Stimulated activated CD8-positive, alpha-beta memory T cell treated with anti-CD3 and anti-CD28 coated beads, Interleukin-15, amount 100 ng/mL, for 48 hours (primary cell): ENCODE measurements around the gene LRBA.

ENCODE experiments used
- DNase-seq, 2 donors: peaks; one replicate each; pipeline ENCODE4 v3.0.0-alpha.2; 2020; ENCODE audit warnings: low read depth in 2 of 2

The LRBA gene

DNA sequence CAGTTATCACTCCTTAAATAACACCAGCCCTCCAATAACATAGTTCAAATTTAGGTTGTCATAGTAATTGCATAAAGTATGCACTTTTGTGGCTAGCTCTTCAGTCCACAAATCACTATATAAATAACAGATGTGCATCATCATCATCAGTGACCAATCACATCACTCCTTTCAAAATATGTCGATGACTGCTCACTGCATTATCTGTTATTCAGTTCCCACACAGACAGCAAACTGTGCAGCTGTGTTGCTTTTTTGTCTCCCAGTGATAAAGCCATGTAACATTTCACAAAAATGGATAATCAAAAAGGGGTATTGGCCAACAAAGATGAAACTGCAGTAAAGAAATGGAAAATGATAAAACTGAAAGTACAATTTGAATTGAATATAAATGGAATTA, 731.4 kb downstream of the LRBA start:
- DNase-seq, result no peak

DNA sequence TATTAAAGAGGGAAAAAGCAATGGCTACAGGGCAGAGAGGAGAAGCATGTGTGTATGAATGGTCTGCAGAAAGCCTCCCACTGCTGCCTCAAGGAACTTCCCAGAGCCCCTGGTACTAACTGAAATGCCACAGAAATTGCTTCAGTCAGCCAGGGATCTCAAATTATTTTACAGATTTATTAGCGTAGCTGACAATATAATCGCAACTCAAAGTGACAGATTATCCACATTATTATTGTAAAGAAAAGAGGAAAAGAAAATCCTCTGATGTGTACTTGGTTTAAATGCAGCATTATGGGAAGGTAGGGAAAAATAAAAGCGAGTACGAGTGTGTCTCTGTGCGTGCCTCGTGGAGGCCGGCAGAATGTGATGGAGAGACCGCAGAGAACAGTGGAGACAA, 734.1 kb downstream of the LRBA start:
- DNase-seq, result no peak

DNA sequence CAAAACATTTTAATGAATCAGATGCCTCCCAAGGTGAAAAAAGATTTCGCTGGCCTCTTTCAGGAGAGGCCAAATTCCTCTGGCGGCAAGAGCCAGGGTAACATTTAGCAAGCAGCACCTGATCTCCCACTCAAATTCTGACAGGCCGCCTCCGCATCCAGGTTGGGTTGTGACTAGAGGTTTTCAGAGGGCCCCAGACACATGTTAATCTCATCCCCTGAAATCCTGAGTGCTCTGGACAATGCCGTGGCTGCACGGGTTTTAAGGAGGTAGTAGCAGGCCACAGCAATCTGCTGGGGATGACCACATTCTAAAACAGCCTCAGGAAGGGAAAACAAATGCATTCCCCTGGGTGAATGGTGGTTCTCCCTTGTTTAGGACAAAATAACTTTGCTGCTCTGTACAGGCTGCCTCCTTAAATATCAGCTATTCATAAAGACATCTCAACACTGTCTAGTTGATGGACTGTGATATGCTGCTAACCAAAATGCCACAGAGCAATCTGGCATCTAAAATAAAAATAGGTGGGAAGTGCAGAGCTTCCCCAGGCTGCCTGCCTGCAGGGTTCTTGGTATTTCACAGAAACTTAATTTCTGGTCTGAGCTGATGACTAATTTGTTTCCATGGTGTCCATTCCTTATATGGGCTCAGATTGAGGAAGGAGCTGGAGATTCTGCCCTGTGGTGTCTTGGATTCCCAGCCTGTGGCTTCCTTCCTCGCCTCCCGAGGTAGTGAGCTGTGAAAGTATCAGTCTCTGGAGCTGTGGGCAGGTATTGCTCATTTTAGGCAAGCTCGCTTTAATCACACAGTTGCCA, 734.8 kb downstream of the LRBA start:
- DNase-seq, result no peak

DNA sequence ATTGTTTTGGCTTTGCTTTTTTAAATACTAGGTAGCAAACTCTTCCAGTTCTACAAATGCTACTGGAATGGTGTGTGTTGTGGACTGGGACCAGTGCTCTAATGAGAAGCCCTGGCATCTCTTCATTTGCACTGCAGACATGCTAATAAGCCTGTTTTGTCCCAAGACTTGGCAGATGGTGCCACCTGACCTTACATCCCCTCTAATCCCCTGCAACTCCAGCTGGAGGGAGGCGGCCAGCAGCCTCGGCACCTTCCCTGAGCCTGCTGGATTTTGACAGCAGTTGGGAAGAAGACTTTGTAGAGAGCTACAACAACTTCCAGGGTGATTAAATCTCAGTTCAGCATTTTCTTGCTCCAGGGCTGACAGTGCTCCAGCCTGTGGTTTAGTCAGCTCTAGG, 736.9 kb downstream of the LRBA start:
- DNase-seq, result no peak

DNA sequence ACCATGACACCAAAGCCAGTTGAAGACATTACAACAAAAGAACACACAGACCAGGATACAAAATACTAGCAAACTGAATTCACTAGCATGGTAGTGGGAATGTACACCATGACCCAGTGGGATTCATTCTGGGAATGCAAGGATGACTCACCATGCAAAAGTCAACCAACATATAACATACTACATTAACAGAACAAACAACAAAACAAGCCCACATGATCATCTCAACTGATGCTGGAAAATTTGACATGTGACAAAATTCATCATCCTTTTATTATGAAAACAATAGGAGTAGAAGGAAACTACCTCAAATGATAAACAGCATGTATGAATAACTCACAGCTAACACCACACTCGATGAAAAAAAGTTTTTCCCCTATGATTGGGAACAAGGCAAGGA, 746.6 kb downstream of the LRBA start:
- no peak for DNase-seq

DNA sequence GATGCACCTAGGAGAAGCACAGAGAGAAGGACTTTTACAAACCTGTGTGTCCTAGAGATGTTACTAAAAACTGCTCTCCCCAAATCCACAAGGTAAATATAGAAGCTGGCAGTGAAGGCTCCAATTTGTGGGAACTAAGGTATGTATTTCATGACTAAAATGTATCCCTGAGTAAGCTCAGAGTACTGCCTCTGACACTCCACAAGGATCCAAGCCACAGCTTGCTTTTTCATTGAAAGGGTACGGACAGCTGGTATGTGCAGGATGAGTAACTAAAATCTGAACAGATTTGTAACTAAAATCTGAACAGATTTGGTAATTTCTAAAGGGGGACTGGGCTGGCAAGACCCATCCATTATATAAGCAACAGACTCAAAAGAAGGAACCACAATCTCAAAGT, 749.3 kb downstream of the LRBA start:
- DNase-seq, result no peak

DNA sequence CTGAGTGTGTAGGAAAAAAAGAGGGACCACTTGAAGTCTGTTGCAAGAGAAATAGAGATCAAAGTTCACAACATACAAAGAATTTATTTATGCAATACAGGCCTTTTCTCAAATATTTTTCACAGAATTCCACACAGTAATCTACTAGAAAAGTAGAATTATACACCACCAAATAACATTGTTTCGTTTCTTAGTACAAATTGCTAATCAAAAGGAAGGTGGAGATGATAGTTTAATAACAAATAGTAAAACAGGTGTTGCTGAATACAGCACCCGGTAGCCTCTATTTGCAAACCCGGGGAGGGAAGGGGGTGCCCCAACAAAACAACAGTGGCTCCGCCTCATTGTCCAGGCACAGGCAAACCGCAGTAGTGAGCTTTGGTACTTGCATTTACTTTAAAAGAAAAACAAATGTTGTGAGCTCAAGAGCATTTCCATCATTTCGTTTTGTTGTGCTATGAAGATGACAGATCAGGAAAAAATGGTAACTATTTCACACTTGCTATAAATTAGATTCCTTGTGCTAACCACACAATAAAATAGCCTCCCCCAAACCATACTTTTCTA, 750.4 kb downstream of the LRBA start:
- no peak for DNase-seq

DNA sequence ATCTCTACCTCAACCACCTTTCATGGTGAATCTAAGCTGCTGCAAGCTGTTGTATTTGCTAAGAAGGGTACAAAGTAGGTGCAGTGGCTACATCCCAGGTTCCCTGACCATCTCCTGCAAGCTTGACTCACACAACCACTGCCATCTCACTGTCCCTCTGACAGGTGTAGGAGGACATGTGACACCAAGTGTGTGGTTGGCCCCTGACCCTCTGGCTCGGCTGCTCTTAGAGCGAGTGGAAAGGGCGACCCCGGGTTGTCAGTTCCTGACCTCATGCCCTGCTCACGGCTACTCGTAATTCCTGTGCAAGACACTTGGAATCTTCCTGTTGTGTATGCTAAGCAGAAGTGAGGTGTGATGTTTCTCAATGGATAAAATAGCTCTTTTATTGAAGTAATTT, 752.5 kb downstream of the LRBA start:
- no peak for DNase-seq

DNA sequence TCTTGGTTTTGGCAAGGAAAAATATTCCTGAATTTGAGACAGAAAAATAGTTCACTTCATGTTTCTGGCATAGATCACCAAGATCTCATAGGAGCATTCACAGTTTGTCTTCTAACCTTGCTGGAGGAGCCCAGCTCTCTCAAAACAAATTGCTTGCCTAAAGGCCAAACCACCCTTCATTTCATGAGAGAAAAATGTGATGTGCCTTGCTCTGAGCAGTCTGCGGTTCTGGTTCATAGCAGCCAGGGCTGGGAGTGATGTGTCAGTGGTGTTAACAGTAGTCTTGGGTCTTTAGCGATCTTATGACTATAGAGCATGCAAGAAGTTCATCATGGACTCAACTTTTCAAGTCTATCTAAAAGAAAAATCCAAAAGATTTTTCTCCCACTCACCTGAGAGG, 753.5 kb downstream of the LRBA start:
- no peak for DNase-seq

DNA sequence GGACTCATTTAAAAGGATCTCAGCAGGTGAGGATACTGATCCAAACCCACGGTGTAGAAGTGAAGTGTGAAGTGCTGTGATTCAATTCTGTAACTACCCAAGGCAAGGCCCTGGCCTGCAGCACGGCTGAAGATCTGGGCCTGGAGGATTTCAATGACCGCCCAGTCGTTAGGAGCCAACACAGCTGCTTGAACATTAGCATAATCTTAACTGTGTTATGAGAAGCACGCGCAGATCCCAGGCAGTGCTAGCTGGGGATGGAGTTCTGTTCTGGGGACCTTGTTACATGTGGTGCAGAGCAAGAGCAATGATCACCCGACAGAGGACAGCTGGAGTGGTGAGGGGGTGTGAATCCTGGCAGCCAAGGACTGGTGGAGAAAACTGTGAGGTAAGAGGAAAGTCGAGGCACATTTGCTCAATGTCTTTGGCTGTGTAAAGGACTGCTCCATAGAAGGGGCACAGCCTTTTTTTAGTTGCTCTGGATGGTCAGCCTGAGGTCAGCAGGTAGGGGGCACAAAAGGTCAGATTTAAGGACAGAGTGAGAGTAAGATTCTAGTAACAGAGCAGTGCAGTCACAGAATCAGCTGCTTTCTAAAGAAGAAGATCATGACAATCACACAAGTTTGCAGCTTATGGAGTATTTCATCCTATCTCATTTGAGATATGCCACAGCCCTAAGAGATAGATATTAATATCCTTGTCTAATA, 755.1 kb downstream of the LRBA start:
- no peak for DNase-seq

DNA sequence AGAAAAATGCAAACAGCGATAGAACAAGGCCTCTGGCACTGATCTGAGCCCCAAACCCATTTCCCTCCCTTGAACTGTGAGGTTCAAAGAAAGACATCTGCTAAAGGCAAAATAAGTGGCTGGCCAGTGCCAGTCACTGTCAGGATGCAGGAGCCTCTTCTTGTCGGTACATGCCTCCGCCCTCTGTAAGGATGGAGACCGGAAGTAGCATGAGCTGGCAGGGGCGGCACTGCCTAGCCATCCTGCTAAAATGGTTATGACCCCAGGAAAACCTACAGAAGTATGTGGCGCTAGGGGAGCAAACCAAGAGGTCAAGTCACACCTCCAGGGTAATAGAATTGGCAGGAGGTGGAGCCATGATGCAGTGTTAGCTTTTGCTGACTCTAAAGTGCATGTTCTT, 756.5 kb downstream of the LRBA start:
- no peak for DNase-seq

DNA sequence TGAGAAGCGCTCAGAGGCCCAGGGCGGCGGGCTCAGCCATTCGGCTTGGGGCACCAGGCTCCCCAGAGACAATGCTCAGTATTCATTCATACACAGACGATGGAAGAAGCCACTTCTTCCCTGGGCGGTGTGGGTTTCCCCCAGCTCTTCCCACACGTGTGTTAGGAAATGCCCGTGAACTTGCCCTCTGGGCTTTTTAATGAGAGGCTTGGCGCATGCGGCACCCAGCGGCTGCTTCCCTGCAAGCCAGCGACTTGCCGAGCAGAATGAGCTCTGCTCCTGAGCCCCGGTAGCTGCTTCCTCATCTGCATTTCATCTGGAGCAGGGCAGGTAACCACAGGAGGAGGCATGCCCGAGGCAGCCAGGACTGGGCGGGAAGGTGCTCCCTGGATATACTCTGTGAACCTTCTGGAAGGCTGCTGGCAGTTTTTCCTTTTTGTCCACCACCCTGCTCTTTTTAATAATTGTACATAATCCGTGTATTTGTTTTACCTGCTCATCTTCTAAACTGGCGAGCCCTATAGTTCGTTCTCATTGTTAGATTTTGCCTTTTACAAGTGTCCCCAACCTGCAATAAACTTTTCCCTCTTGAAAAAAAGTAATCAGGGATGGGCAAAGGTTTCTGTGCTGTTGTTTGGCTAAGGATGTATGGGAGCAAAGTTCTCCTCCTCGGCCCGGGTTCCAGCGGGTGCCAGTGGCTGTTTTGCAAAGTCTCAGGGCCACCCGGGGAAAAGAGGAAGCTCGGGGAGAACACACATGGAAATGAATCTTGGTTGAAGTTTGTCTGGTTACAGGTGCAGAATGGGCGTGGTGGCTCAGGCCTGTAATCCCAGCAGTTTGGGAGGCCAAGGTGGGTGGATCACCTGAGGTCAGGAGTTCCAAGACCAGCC, 758.0 kb downstream of the LRBA start:
- no peak for DNase-seq

DNA sequence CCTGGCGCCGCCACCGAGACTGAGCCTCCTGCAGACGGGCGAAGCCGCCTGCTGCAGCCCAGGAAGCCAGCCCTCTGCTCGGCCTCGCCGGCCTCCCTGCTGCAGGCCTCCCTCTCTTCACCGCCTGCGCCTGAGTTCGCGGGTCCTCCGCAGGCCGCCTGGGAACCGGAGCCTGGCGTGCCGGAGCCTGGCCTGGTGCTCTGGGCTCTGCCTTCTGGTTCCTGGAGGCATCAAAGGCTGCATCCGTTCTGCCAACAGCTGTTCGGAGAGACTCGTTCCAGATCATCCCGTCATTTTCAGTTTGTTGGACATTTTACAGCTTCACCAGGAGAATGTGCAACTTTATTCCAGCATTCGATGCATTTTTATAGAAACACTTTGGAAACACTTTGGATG, 758.9 kb downstream of the LRBA start:
- no peak for DNase-seq

DNA sequence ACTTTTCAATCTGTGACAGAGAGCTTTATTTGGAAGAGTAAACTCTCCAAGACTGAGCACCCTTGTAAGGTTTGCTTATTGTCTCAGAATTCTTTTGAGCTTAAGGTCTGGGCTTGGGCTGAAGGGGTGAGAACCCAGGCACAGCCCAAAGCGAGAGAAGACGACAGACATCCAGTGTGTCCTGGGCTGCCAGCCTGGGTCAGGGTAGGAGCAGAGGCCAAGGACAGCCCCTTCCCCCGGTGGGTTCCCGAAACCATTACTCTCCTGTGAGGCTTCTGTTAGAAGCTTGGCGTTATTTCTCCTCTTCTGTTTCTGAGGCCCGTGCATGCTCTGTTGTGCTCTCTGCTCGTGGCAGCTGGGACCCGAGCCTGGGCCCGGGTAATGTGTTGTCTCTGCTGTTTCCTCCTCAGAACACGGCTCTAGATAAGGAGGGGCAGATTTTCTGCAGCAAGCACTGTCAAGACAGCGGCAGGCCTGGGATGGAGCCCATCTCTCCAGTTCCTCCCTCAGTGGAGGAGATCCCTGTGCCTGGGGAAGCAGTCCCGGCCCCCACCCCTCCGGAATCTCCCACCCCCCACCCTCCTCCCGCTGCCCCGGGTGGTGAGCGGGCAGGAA, 759.4 kb downstream of the LRBA start:
- DNase-seq, result no peak

DNA sequence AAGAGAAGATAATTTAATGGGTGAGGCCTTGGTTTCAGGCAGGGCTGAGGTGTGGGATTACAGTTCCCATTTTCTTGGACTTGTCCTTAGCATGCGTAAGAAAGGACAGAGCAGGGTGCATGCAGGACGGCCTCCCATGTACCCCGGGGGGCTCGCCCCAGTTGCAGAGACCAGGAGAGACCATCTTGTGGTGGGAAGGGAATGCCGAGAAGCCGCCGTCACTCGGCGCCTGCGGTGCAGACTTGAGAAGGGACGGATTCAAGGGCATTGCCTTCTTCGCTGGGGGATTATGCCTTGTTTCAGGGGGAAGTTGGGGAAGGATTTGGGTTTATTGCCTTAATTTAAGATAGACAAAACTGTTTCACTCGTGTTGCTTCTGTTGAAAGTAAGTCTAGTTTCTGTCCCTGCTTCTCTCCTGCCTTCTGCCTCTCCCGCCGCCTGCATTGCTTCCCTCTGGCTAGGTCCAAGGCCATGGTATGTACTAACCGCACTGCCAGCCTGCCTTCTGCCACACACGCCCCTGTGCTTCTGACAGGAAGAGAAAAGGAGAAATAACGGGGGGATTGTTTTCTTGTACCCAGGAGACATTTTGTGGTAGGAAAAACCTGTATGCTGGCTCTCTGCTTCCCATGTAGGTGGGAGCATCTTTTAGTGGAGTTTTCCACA, 761.0 kb downstream of the LRBA start:
- DNase-seq, result no peak

DNA sequence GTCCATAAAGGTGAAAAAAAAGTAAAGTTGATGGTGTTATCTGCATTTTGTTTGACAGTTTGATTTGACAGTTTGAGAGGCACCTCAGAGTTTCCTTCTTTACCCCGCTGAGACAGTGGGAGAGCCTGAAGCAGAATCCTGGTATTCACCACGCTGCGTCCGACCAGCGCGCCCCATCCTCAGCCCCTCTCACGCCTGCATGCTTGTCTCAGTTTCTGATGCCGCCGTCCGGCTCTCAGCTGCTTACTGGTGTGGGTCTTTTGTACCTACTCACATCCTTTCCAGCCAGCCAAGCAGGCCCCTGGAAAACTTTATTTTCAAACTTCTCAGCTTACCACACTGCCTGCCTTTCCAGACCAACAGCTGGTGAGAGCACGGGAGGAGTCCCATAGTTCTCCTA, 761.7 kb downstream of the LRBA start:
- no peak for DNase-seq

DNA sequence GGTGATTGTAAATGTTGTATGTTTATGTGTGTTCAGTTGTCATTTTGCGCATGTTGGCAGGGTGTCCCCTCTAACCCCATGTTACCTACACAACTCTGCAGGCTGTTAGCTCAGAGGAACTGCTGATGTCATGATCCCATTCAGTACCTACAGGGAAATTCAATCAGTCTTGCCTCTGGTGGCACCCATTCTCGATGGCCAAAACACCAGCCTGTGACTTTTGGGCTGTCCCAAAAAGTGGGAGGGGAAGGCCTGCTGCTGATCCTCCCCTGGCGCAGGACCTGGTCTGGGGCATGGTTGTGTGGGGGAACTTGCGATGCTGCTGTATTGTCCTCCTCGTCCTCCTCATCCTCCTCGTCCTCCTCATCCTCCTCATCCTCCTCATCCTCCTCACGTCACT, 762.3 kb downstream of the LRBA start:
- DNase-seq, result no peak

DNA sequence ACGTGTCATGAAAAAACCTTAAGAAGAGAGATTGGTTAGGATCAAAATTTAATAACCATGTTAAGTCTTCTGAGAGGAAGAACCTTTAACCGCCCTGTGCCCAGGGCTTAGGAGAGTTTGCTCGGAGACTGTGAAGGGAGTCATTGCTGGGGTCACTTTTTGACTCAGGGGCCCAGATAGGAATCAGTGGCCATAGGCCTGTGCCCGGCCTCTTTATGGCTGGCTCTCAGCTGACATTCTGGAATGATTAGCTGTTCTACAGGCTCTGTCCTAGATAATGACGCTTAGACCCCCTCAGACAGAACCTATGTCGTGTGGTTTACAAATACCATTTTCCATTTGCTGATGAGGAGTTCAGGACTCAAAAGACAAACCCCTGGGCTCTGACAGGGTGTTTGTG, 762.8 kb downstream of the LRBA start:
- no peak for DNase-seq

DNA sequence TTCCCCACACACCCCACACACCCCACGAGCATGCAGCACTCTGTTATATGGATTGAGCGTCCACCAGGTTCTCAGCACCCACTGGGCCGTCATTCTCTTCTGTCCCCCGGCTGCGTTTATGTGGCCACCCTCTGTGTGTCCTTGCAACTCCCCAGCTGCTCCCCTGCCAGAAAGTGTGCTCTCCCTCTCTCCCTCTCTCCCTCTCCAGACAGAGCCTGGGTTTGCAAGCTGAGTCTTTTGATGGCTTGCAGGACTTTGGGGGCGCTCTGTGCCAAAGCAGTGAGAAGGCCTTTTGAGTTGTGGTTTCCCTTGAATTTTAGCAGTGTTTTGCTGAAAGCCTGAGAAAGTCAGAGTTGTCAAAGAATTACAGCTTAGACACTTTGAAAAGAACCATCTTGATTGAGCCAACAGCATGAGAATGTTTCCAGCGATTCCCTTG, 763.3 kb downstream of the LRBA start:
- DNase-seq, result no peak

DNA sequence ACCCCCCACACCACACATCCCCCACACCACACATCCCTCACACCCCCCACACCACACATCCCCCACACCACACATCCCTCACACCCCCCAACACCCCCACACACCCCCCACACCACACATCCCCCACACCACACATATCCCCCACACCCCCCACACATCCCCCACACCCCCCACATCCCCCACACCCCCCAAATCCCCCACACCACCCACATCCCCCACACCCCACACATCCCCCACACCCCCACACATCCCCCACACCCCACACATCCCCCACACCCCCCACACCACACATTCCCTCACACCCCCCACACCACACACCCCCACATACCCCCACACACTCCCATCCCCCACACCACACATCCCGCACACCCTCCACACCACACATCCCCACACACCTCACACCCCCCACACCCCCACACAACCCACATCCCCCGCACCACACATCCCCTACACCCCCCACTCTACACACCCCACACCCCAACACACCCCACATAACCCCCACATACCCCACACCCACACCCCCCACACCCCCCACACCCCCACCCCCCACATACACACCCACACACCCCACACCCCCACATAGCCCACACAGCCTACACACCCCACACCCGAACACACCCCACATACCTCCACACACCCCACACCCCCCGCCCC, 764.0 kb downstream of the LRBA start:
- no peak for DNase-seq
